GM12801 (cell line): ENCODE measurements around the gene TCF25.

Experiments
- CTCF ChIP-seq: IDR thresholded peaks from one replicate; pipeline ENCODE4 v1.5.1; 2011; ENCODE audit warnings: control low read depth; ENCODE audit not compliant: insufficient read length; ENCODE audit errors: extremely low read depth

TCF25 gene

GRCh38 chr16:89913408-89914387 is 40.3 kb downstream of the TCF25 start:
- no peak for TF ChIP-seq CTCF

GRCh38 chr16:89915303-89916232 is 42.2 kb downstream of the TCF25 start:
- TF ChIP-seq CTCF: no peak

DNA sequence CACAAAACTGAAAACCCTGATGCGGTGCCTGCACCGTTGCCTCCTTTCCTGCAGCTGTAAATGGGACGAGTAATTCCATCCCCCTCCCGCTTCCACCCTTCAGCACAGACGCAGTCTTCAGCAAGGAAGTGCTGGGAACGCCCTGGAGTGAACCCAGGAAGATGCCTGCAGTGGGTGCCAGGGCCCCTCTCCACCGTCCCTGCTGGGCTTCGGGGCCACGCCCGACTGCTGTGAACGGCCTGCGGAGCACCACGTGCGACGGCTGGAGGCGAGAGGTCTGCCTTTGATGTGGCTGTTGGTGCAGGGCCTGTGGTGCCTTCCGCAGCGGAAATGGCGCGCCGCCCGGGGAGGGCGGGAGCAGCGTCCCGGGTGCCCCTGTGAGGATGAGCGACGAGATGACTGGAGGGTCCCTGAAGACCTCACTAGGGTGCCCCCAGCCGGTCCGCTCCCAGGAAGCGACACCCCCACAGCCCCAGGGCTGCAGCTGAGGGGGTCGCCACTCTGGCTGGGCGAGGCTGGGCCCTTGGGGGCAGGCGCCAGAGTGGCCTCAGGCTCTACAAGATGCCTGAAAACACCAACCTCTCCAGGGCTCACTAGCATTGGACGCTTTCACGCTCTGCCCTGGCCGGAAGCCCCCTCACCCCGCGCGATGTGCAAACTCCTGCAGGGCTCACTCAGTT is 44.5 kb downstream of the TCF25 start:
- TF ChIP-seq CTCF: no peak

DNA sequence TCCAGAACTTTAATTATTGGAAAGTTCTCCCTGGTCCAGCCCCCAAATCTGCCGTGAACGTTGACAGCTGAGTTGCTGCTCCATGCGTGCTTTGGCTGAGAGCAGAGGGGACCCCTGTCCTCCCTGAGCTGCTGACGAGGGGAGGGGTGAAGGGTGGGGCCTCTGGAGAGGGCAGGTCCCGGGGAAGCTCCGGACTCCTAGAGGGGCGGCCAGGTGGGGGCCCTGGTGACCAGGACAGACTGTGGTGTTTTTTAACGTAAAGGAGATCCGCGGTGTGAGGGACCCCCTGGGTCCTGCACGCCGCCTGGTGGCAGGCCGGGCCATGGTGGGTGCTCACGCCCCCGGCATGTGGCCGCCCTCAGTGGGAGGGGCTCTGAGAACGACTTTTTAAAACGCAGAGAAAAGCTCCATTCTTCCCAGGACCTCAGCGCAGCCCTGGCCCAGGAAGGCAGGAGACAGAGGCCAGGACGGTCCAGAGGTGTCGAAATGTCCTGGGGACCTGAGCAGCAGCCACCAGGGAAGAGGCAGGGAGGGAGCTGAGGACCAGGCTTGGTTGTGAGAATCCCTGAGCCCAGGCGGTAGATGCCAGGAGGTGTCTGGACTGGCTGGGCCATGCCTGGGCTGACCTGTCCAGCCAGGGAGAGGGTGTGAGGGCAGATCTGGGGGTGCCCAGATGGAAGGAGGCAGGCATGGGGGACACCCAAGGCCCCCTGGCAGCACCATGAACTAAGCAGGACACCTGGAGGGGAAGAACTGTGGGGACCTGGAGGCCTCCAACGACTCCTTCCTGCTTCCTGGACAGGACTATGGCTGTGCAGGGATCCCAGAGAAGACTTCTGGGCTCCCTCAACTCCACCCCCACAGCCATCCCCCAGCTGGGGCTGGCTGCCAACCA is 45.3 kb downstream of the TCF25 start, which contains the start of gene MC1R:
MC1R (plus strand) TSS at position 410 of the 895 bp plus-strand sequence; CDS start at position 807, 397 bp downstream.
- TF ChIP-seq CTCF: no peak

DNA sequence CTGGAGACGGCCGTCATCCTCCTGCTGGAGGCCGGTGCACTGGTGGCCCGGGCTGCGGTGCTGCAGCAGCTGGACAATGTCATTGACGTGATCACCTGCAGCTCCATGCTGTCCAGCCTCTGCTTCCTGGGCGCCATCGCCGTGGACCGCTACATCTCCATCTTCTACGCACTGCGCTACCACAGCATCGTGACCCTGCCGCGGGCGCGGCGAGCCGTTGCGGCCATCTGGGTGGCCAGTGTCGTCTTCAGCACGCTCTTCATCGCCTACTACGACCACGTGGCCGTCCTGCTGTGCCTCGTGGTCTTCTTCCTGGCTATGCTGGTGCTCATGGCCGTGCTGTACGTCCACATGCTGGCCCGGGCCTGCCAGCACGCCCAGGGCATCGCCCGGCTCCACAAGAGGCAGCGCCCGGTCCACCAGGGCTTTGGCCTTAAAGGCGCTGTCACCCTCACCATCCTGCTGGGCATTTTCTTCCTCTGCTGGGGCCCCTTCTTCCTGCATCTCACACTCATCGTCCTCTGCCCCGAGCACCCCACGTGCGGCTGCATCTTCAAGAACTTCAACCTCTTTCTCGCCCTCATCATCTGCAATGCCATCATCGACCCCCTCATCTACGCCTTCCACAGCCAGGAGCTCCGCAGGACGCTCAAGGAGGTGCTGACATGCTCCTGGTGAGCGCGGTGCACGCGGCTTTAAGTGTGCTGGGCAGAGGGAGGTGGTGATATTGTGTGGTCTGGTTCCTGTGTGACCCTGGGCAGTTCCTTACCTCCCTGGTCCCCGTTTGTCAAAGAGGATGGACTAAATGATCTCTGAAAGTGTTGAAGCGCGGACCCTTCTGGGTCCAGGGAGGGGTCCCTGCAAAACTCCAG is 46.4 kb downstream of the TCF25 start:
- no peak for TF ChIP-seq CTCF

DNA sequence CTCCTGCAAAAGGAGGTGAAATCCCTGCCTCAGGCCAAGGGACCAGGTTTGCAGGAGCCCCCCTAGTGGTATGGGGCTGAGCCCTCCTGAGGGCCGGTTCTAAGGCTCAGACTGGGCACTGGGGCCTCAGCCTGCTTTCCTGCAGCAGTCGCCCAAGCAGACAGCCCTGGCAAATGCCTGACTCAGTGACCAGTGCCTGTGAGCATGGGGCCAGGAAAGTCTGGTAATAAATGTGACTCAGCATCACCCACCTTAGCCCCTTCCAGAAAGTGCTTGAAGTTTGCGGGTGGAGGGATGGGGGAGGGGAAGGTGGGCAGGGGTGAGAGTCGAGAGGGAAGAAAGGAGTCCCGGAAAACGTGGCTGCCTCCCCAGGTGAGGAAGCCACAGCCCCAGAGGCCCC is 47.3 kb downstream of the TCF25 start:
- no peak for TF ChIP-seq CTCF
